ACC112 (cell line): ENCODE data around the gene RPS14.
"Not testable (repeated sequence)": the region's sequence is repeated elsewhere in the genome, so short reads cannot be mapped to it uniquely, and the experiment has no call there.

Experiments
- H2AFZ ChIP-seq: fragments of 200-600 bp; sonication (generic); one replicate; pipeline ENCODE4 v1.6.0; 2017; ENCODE audit warnings: antibody characterized with exemption, low read length; ENCODE audit not compliant: unreplicated experiment
- H3K27ac ChIP-seq: fragments of 200-600 bp; sonication (generic); 2 replicates; pipeline ENCODE4 v1.5.1; 2014; ENCODE audit warnings: low read depth, mild to moderate bottlenecking, antibody characterized with exemption, low read length, moderate library complexity
- H3K27me3 ChIP-seq: fragments of 200-600 bp; sonication (generic); 2 replicates; pipeline ENCODE4 v1.6.1; 2014; ENCODE audit warnings: mild to moderate bottlenecking, antibody characterized with exemption, low read length, moderate library complexity, mixed read lengths; ENCODE audit not compliant: insufficient read depth
- H3K36me3 ChIP-seq: fragments of 200-600 bp; sonication (generic); 2 replicates; pipeline ENCODE4 v1.6.1; 2016; ENCODE audit warnings: mild to moderate bottlenecking, antibody characterized with exemption, low read length, moderate library complexity, mixed read lengths; ENCODE audit not compliant: insufficient read depth
- H3K4me1 ChIP-seq: fragments of 200-600 bp; sonication (generic); one replicate; pipeline ENCODE4 v1.6.1; 2016; ENCODE audit warnings: low read length, mixed read lengths; ENCODE audit not compliant: insufficient read depth, unreplicated experiment, control insufficient read depth
- H3K4me3 ChIP-seq: fragments of 200-600 bp; sonication (generic); 2 replicates; pipeline ENCODE4 v1.5.1; 2014; ENCODE audit warnings: mild to moderate bottlenecking, low read depth, low read length
- H3K79me2 ChIP-seq: fragments of 200-600 bp; sonication (generic); one replicate; pipeline ENCODE4 v1.6.0; 2016; ENCODE audit warnings: low read length; ENCODE audit not compliant: control insufficient read depth, unreplicated experiment, insufficient read depth

RPS14 gene

DNA sequence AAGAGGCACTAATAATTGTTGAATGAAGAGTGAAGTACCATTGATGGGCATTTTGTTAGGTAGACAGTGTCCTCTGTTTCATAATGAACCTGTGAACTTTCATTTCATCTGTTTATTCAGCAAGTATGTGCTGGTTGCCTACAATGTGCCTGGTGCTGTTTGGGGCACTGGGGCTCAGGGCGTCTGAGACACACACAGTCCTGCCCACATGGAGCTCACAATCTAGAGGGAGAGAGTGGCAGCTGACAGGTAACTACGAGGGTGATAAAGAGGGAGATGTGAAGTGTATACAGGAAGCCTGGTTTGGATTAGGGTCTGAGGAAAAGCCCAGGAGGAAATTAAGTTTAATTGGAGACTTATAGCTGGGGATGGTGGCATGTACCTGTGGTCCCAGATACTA is 29.9 kb upstream of the RPS14 start:
- Histone ChIP-seq H3K27ac (no peak overlapping the region), H3K4me3 (no peak overlapping the region), H3K27me3 (no peaks in the 10 kb centered on the region), H2AFZ (no peak overlapping the region), H3K36me3 (no peaks in the 10 kb centered on the region), H3K4me1 (peaks cover 7% of the 10 kb centered on the region), H3K79me2 (no peaks in the 10 kb centered on the region)

GRCh38 chr5:150476568-150476967 is 27.0 kb upstream of the RPS14 start:
- not testable (repeated sequence) for H3K79me2 ChIP-seq, H3K4me3 ChIP-seq, H3K36me3 ChIP-seq, H3K27me3 ChIP-seq, H3K27ac ChIP-seq, H2AFZ ChIP-seq
- H3K4me1 ChIP-seq: peaks cover 29% of the 10 kb centered on the region

DNA sequence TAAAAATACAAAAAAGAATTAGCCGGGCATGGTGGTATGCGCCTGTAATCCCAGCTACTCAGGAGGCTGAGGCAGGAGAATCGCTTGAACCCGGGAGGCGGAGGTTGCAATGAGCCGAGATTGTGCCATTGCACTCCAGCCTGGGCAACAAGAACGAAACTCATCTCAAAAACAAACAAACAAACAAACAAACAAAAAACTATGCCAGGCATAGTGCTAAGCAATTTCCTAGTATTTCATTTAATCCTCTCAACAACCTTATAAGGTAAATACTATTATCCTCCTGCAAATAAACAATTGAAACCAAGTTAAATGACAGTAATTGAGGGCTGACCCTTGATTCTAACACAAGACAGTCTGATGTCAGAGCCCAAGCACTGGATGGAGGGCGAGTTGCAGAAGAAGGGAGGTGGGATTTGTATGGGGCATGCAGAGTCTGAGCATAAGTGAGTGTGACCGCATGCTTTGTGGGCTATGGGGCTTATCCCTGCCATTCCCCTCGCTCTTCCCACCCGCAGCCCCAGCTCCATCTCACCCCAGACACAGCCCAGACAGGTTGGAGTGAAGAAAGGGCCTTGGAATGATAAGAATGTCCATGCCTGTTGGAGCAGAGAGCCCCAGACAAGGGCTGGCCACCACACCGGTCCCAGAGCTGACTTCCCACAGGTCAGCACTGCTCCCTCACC is 24.3 kb upstream of the RPS14 start:
- no peaks in the 10 kb centered on the region for H3K79me2 ChIP-seq
- H3K4me1 ChIP-seq: peaks cover 33% of the 10 kb centered on the region
- H3K4me3 ChIP-seq: no peak overlapping the region
- no peaks in the 10 kb centered on the region for H3K36me3 ChIP-seq
- no peak overlapping the region for H2AFZ ChIP-seq
- no peaks in the 10 kb centered on the region for H3K27me3 ChIP-seq
- H3K27ac ChIP-seq: peak overlapping the region; percentile 79; the same call in 1 of the 2 replicates

- Histone ChIP-seq H2AFZ (no peak overlapping the region), H3K79me2 (no peaks in the 10 kb centered on the region), H3K36me3 (no peaks in the 10 kb centered on the region), H3K27ac (peak overlapping the region; percentile 63), H3K27me3 (no peaks in the 10 kb centered on the region), H3K4me3 (no peak overlapping the region), H3K4me1 (peaks cover 29% of the 10 kb centered on the region)
These were observed 20.4 kb upstream of the RPS14 start for GRCh38 chr5:150469718-150470469.

GRCh38 chr5:150468206-150468605 is 18.7 kb upstream of the RPS14 start:
- H3K27me3 ChIP-seq: no peaks in the 10 kb centered on the region
- H3K27ac ChIP-seq: no peak overlapping the region
- peaks cover 24% of the 10 kb centered on the region for H3K4me1 ChIP-seq
- no peak overlapping the region for H2AFZ ChIP-seq
- no peaks in the 10 kb centered on the region for H3K36me3 ChIP-seq
- H3K4me3 ChIP-seq: no peak overlapping the region
- H3K79me2 ChIP-seq: no peaks in the 10 kb centered on the region

DNA sequence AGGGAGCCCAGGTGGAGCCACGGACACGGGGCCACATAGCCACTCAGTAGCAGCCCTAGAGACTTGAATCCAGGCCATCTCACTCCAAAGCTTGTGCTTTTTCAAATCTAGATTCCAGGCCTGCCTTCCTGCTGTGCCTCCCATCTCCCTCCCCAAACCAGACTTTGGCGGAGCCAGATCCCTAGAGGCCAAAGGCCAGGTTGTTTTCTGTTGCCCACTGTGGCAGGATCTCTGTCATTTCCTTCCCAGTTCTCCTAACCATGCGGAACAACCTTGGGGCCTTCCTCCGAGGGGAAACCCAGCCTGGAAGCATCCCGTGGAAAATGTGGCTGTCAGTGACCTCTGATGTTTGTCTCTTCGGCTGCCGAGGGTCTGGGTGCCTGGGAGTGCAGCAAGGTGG is 16.4 kb upstream of the RPS14 start:
- Histone ChIP-seq H3K36me3 (no peaks in the 10 kb centered on the region), H3K27me3 (no peaks in the 10 kb centered on the region), H3K79me2 (no peaks in the 10 kb centered on the region), H3K27ac (no peak overlapping the region), H3K4me1 (peaks cover 13% of the 10 kb centered on the region), H2AFZ (no peak overlapping the region), H3K4me3 (no peak overlapping the region)

- H2AFZ ChIP-seq: peak overlapping the region; percentile 88
These were observed 15.0 kb upstream of the RPS14 start for GRCh38 chr5:150464554-150465012.

DNA sequence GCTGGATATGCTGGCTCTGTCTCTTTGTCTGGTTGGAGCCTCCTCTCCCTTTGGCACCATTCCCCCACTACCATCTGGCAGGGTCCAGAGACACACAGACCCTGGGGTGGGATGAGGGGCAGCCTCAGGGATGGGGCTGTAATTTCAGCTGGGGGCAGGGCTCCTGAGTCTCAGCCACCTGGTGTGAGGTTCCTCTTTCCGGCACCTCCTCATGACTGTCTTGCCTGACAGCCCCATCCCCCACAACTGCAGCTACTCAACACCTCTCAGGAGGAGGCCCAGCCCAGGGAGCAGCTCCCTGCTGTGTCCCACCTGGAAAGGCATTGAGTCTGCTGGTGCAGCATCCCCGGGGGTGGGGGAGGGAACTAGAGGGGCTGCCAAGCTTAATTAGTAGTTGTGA is 11.7 kb upstream of the RPS14 start:
- Histone ChIP-seq H3K4me1 (peaks cover 13% of the 10 kb centered on the region), H3K27ac (no peak overlapping the region), H2AFZ (no peak overlapping the region), H3K4me3 (no peak overlapping the region), H3K36me3 (no peaks in the 10 kb centered on the region), H3K79me2 (no peaks in the 10 kb centered on the region), H3K27me3 (no peaks in the 10 kb centered on the region)

More at GRCh38 chr5:150464554-150465012, 15.0 kb upstream of the RPS14 start:
- H3K4me3 ChIP-seq: no peak overlapping the region
- no peaks in the 10 kb centered on the region for H3K36me3 ChIP-seq
- H3K27ac ChIP-seq: no peak overlapping the region
- no peaks in the 10 kb centered on the region for H3K27me3 ChIP-seq
- no peaks in the 10 kb centered on the region for H3K79me2 ChIP-seq
- H3K4me1 ChIP-seq: peaks cover 14% of the 10 kb centered on the region

GRCh38 chr5:150460781-150461180 is 11.2 kb upstream of the RPS14 start:
- H2AFZ ChIP-seq: no peak overlapping the region
- no peaks in the 10 kb centered on the region for H3K36me3 ChIP-seq
- no peak overlapping the region for H3K27ac ChIP-seq
- H3K4me3 ChIP-seq: no peak overlapping the region
- no peaks in the 10 kb centered on the region for H3K79me2 ChIP-seq
- no peaks in the 10 kb centered on the region for H3K27me3 ChIP-seq
- H3K4me1 ChIP-seq: peaks cover 13% of the 10 kb centered on the region

GRCh38 chr5:150458802-150459557 is 9.4 kb upstream of the RPS14 start:
- Histone ChIP-seq H3K36me3 (no peaks in the 10 kb centered on the region), H3K27ac (no peak overlapping the region), H3K27me3 (no peaks in the 10 kb centered on the region), H3K4me1 (peaks cover 6% of the 10 kb centered on the region), H2AFZ (no peak overlapping the region), H3K79me2 (no peaks in the 10 kb centered on the region), H3K4me3 (peak overlapping the region; percentile 25; the same call in 1 of the 2 replicates)
